GM12875 (cell line): Measurements from ENCODE around the gene PPM1F.
"Not testable (repeated sequence)": the region's sequence is repeated elsewhere in the genome, so short reads cannot be mapped to it uniquely, and the experiment has no call there.

Experiments used
- H3K4me3 ChIP-seq: one replicate; pipeline ENCODE4 v1.5.1; 2011; ENCODE audit warnings: low read depth, low read length, control low read depth
- TF ChIP-seq, protein P1 (sequence below): IDR thresholded peaks from 2 replicates; pipeline ENCODE4 v1.5.1; 2011; ENCODE audit warnings: low read depth, mild to moderate bottlenecking, control low read depth, inconsistent platforms, low read length, moderate library complexity, borderline replicate concordance; ENCODE audit not compliant: insufficient read depth

The PPM1F gene

DNA sequence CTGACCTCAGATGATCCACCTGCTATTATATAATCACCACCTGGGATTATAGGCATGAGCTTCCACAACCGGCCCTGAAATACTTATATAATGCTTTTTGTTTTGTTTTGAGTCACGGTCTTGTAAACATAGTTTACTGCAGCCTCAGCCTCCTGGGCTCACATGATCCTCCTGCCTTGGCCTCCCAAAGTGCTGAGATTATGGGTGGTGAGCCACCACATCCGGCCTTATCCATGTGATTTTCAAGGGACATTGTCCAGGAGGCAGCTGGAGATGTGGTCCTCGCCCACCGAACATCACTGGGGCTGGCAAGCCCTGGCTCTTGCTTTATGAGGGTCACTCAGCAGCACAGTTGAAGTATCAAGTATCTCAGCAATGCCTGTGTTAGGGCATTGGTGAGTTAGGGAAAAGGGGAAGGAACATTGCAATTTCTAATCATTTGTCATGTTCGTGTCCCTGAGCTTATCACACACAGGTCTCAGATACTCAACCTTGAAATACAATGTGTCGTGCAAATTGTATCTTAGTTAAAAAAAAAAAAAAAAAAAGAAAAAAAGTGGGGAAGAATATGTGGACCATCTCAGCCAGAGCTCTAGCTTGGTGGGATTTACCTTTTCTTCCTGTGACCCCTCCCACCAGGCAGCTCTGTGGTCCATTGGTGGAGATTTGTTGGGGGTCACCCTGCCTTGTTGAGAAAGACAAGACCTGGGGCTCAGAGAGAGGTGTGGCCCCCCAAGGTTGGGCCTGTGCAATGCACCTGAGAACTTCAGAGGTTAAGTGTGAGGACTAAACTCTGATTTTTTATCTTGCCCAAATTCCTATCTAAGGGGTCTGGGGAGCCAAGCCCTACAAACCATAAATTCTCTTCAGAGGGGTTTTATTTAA is 44.8 kb downstream of the PPM1F start:
- no peak overlapping the region for H3K4me3 ChIP-seq
- TF ChIP-seq, protein P1, sequence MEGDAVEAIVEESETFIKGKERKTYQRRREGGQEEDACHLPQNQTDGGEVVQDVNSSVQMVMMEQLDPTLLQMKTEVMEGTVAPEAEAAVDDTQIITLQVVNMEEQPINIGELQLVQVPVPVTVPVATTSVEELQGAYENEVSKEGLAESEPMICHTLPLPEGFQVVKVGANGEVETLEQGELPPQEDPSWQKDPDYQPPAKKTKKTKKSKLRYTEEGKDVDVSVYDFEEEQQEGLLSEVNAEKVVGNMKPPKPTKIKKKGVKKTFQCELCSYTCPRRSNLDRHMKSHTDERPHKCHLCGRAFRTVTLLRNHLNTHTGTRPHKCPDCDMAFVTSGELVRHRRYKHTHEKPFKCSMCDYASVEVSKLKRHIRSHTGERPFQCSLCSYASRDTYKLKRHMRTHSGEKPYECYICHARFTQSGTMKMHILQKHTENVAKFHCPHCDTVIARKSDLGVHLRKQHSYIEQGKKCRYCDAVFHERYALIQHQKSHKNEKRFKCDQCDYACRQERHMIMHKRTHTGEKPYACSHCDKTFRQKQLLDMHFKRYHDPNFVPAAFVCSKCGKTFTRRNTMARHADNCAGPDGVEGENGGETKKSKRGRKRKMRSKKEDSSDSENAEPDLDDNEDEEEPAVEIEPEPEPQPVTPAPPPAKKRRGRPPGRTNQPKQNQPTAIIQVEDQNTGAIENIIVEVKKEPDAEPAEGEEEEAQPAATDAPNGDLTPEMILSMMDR = no peak

DNA sequence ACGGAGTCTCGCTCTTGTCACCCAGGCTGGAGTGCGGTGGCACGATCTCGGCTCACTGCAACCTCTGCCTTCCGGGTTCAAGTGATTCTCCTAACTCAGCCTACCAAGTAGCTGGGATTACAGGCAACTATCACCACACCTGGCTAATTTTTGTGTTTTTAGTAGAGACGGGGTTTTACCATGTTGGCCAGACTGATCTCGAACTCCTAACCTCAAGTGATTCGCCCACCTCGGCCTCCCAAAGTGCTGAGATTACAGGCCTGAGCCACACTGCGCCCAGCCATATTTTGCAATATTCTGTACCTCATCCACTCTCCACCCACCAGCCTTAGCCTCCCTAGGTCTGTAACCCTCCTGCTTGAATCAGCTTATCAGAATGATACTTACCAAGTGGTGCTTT is 47.4 kb downstream of the PPM1F start:
- not testable (repeated sequence) for H3K4me3 ChIP-seq

GRCh38 chr22:21904250-21904789 is 48.3 kb downstream of the PPM1F start:
- TF ChIP-seq, protein P1 = no peak
- no peak overlapping the region for H3K4me3 ChIP-seq

DNA sequence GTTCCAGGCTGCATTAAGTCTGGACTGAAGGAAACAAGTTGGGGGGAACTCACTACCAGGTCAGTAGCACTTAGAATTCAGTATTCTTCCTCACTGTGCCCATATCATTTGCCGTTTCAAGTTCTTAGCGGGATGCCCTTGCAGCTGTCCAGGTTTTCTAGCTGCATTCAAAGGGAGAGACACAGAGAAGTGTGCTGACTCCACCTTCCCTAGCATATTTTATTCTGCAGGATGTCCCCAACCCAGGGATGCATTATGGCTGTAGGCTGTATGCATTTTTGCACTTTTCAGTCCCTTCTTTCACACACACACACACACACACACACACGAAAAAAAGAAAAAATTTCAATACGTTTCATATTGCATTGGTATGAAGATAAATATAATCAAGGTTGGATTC is 49.4 kb downstream of the PPM1F start:
- H3K4me3 ChIP-seq = no peak overlapping the region
- TF ChIP-seq, protein P1 = no peak

- H3K4me3 ChIP-seq = no peak overlapping the region
- TF ChIP-seq, protein P1 = no peak
Observed at GRCh38 chr22:21902296-21903087, 50.2 kb downstream of the PPM1F start.

DNA sequence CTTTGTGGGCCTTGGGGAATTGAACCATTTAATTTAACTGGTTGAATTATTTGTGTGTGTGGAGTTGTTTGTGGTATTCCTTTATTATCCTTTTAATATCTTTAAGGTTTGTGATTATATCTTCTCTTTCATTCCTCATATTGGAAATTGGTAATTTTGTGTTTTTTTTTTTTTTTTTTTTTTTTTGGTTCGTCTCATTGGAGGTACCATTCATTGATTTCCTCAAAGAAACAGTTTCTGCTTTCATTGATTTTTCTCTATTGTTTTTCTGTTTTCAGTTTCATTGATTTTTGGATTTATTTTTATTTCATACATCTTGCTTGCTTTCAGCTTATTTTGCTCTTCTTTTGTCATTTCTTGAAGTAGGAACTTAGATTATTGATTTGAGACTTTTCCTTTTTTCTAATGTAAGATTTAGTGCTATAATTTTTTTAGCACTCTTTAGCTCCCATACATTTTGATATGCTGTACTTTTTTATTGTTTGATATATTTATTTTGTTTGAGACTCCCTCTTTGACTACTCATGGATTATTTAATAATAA is 54.2 kb downstream of the PPM1F start:
- H3K4me3 ChIP-seq = no peak overlapping the region
- TF ChIP-seq, protein P1 = no peak

GRCh38 chr22:21896951-21897513 is 55.6 kb downstream of the PPM1F start:
- no peak overlapping the region for H3K4me3 ChIP-seq
- TF ChIP-seq, protein P1 = no peak

GRCh38 chr22:21896275-21896674 is 56.4 kb downstream of the PPM1F start:
- not testable (repeated sequence) for H3K4me3 ChIP-seq
